HL-60/S4 (cell line): ENCODE results near the gene ZNF718.
"Not testable (repeated sequence)": the region's sequence is repeated elsewhere in the genome, so short reads cannot be mapped to it uniquely, and the experiment has no call there.

ENCODE experiments used
- in situ Hi-C: fragments of 300-500 bp; cut with MboI; formaldehyde crosslinking; loops from 2 replicates; pipeline ENCODE4 v1.14.3; 2022; ENCODE audit warnings: low sequenced_read_pairs

ZNF718 gene

GRCh38 chr4:147233-147632 lies 22.9 kb downstream of the ZNF718 start:
- in situ Hi-C loops, result no loop called here

- in situ Hi-C loops, result no loop called here
Observed at GRCh38 chr4:161496-162284, 37.4 kb downstream of the ZNF718 start.

GRCh38 chr4:169640-170039 lies 45.3 kb downstream of the ZNF718 start:
- in situ Hi-C loops, result not testable (repeated sequence)

GRCh38 chr4:171318-171717 lies 47.0 kb downstream of the ZNF718 start:
- in situ Hi-C loops, result not testable (repeated sequence)

GRCh38 chr4:173666-174314 lies 49.5 kb downstream of the ZNF718 start:
- in situ Hi-C loops, result no loop called here

- in situ Hi-C loops, result no loop called here
Observed at GRCh38 chr4:175986-176385, 51.7 kb downstream of the ZNF718 start.

- in situ Hi-C loops, result no loop called here
Observed at GRCh38 chr4:176995-177394, 52.7 kb downstream of the ZNF718 start.

- in situ Hi-C loops, result not testable (repeated sequence)
Observed at GRCh38 chr4:182225-182624, 57.9 kb downstream of the ZNF718 start.

- in situ Hi-C loops, result no loop called here
Observed at GRCh38 chr4:188091-188490, 63.8 kb downstream of the ZNF718 start.

GRCh38 chr4:195159-195558 lies 70.9 kb downstream of the ZNF718 start:
- in situ Hi-C loops, result not testable (repeated sequence)

- in situ Hi-C loops, result no loop called here
Observed at GRCh38 chr4:200936-201335, 76.6 kb downstream of the ZNF718 start.

- in situ Hi-C loops, result not testable (repeated sequence)
Observed at GRCh38 chr4:202822-203221, 78.5 kb downstream of the ZNF718 start.

- in situ Hi-C loops, result no loop called here
Observed at GRCh38 chr4:205097-205756, 80.9 kb downstream of the ZNF718 start.

GRCh38 chr4:206054-206453 lies 81.8 kb downstream of the ZNF718 start:
- in situ Hi-C loops, result no loop called here

GRCh38 chr4:208416-209096 lies 84.3 kb downstream of the ZNF718 start:
- in situ Hi-C loops, result not testable (repeated sequence)

GRCh38 chr4:211033-211511 lies 86.8 kb downstream of the ZNF718 start:
- in situ Hi-C loops, result no loop called here

- in situ Hi-C loops, result no loop called here
Observed at GRCh38 chr4:212438-213188, 88.3 kb downstream of the ZNF718 start.

- in situ Hi-C loops, result not testable (repeated sequence)
Observed at GRCh38 chr4:213189-213535, 88.9 kb downstream of the ZNF718 start.
